GM18858 (cell line): ENCODE measurements around the gene CD7.
"Not testable (repeated sequence)": the region's sequence is repeated elsewhere in the genome, so short reads cannot be mapped to it uniquely, and the experiment has no call there.

Experiments used
- ATAC-seq: cut with Tn5 transposase; IDR thresholded peaks from one replicate; pipeline ENCODE4 v1.9.1; 2021; ENCODE audit not compliant: unreplicated experiment

The CD7 gene

GRCh38 chr17:82347994-82348393 is 30.6 kb upstream of the CD7 start:
- ATAC-seq: not testable (repeated sequence)

- no peak for ATAC-seq
Measured at GRCh38 chr17:82346342-82347300, 29.2 kb upstream of the CD7 start.

GRCh38 chr17:82345151-82345976 is 28.0 kb upstream of the CD7 start:
- ATAC-seq: no peak

GRCh38 chr17:82344175-82344907 is 26.9 kb upstream of the CD7 start:
- no peak for ATAC-seq

- ATAC-seq: no peak
Measured at GRCh38 chr17:82343560-82343959, 26.2 kb upstream of the CD7 start.

GRCh38 chr17:82342361-82343079 is 25.1 kb upstream of the CD7 start:
- ATAC-seq: no peak

GRCh38 chr17:82339634-82340580 is 22.5 kb upstream of the CD7 start:
- no peak for ATAC-seq

- ATAC-seq: no peak
Measured at GRCh38 chr17:82338858-82339633, 21.6 kb upstream of the CD7 start.

- ATAC-seq: no peak
Measured at GRCh38 chr17:82334622-82335394, 17.4 kb upstream of the CD7 start.

GRCh38 chr17:82334204-82334621 is 16.8 kb upstream of the CD7 start:
- no peak for ATAC-seq

- ATAC-seq: no peak
Measured at GRCh38 chr17:82333279-82334171, 16.1 kb upstream of the CD7 start, which contains the start of gene SECTM1. Gene SECTM1 (minus strand): TSS chr17:82333766. CDS start chr17:82327240, 6,526 bp downstream.

- no peak for ATAC-seq
Measured at GRCh38 chr17:82332669-82333278, 15.4 kb upstream of the CD7 start.

GRCh38 chr17:82331345-82331939 is 14.0 kb upstream of the CD7 start:
- no peak for ATAC-seq

- ATAC-seq: no peak
Measured at GRCh38 chr17:82330322-82331239, 13.2 kb upstream of the CD7 start.
